Middle frontal gyrus (tissue), 1 donor: ENCODE results near the gene CSTF3.
"Not testable (repeated sequence)": the region's sequence is repeated elsewhere in the genome, so short reads cannot be mapped to it uniquely, and the experiment has no call there.

Source experiments
- DNase-seq: peaks from one replicate; pipeline ENCODE4 v3.0.0-alpha.2; 2015; ENCODE audit warnings: low spot score; ENCODE audit errors: extremely low spot score

Gene CSTF3

DNA sequence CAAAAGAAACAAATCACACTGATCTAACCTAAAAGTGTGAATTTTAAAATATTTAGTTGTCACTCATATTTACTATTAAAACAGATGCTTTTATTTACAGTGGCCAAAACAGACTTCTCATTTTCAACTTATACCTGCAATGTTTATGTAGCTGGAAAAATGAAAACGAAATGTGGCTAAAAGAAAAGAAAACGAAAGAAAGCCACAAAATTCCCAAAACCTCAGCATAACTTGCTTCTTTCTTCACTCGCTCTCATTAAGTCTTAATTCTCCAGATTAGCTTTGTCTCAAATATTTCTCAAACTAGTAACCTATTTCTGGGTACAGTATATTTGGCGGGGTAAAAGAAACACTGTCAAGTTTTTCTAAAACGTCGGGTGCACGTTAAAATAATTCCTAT, 693 bp downstream of the CSTF3 start:
- no peak for DNase-seq

- DNase-seq = no peak
These were observed 1.1 kb downstream of the CSTF3 start for GRCh38 chr11:33160136-33160535.

DNA sequence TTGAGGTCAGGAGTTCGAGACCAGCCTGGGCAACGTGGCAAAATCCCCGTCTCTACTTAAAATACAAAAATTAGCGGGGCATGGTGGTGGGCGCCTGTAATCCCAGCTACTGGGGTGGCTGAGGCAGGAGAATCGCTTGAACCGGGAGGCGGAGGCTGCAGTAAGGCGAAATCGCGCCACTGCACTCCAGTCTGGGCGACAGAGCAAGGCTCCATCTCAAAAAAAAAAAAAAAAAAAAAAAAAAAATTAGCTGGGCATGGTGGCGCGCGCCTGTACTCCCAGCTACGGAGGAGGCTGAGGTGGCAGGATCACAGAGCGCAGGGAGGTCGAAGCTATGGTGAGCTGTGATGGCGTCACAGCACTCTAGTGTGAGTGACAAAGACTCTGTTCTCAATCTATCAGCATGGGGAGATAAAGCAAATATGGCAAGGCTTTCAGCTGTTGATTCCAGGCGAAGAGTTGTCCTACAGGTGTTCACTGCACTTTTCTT, 1.9 kb downstream of the CSTF3 start:
- DNase-seq = not testable (repeated sequence)

GRCh38 chr11:33158596-33159275, 2.5 kb downstream of the CSTF3 start:
- DNase-seq = no peak

DNA sequence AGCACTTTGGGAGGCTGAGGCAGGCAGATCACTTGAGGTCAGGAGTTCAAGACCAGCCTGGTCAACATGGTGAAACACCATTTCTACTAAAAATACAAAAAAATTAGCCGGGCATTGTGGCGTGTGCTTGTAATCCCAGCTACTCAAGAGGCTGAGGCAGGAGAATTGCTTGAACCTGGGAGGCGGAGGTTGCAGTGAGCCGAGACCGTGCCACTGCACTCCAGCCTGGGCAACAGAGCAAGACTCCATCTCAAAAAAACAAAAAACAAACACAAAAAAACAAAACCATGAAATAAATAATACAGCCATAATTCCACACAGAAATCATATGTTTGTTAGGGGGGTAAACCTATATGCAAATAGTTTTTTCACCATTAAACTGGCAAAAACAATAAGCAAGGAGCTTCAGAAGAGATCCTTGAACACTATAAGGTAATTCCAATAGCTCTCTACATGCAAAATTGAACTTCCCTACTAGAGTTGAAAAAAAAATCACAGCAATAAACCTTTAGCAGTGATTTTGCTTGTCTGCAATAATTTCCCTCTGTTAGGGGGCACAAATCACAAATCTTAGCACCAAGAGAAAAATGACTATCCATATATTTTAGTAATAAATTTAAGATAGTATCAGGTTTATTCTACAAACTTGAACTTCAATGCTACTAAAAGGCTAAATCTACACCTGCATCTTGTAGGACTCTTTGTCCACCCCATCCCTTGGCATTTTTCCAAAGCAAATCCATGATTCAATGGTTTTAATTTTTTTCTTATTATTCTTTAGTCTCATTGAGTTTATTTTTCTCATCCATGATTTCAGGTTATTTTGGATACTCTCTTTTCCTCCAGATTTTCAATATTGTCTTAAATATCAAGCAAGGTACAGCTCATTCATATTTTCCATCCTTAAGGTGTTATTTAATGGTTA, 3.9 kb downstream of the CSTF3 start:
- no peak for DNase-seq

- DNase-seq = no peak
These were observed 9.9 kb downstream of the CSTF3 start for GRCh38 chr11:33151399-33151798.

GRCh38 chr11:33147559-33147958, 13.7 kb downstream of the CSTF3 start:
- DNase-seq = no peak

DNA sequence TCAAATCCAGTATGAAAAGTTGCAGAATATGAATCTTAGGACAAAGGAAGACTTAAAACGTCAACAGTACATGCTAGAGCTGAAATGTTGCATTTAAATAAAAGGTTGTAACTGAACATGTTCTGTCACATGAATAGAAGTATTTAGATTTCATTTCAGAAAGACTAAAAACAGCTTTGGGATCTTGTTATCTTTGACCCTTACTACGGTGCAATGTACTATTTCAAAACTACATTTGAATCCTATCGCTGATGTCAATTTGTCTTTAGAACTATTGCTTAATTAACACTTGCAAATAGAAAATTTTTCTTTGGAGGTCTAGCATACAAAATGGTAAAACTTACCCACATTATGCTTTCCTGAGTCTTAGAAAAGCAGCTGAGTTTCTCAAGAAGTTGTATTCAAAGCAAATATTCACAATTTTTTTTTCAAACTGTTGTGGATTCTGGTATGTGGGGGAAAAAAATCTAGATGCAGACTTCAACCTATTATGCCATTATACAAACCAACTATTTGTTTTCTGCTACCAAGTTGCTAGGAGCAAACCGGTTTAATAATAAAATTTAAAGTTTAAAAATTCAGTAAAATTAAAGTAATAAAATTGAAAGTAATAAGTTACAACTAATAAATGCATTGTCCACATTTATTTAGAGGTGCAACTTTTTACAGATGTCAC, 25.4 kb downstream of the CSTF3 start:
- no peak for DNase-seq

- DNase-seq = no peak
These were observed 26.1 kb downstream of the CSTF3 start for GRCh38 chr11:33135216-33135615.

DNA sequence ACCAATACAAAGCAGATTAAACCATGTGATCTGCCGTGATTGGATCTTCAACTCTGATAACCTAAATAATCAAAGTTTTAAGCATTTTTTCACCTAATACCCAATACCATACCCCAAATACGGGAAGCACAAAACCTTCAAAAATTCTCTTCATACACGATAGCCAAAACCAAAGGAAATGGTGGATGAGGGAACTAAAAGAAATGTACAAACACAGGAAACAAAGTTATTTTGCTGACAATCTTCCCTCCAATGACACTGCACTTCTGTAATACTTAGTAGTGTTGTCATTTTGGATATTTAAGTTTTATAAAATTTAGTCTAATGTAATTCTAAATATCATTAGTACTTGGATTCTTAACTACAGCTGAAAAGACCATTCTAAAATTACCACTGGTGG, 27.0 kb downstream of the CSTF3 start:
- no peak for DNase-seq

GRCh38 chr11:33133761-33134160, 27.5 kb downstream of the CSTF3 start:
- DNase-seq = no peak

GRCh38 chr11:33132510-33132909, 28.8 kb downstream of the CSTF3 start:
- DNase-seq = no peak

GRCh38 chr11:33128739-33129138, 32.5 kb downstream of the CSTF3 start:
- DNase-seq = no peak

- DNase-seq = no peak
These were observed 35.7 kb downstream of the CSTF3 start for GRCh38 chr11:33125611-33126010.

- no peak for DNase-seq
These were observed 36.3 kb downstream of the CSTF3 start for GRCh38 chr11:33125025-33125424.

DNA sequence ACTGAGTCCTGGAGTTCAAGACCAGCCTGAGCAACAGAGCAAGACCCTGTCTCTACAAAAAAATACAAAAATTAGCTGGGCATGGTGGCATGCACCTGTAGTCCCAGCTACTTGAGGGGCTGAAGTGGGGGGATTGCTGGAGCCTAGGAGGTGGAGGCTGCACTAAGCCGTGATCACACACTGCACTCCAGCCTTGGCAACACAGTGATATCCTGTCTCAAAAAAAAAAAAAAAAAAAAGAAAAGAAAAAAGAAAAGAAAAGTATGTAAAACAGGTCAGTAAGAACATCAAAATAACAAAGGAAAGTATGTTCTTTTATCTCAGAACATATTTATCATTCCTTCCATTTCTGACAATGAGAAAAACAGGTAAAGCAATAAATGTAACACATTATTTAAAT, 38.6 kb downstream of the CSTF3 start:
- DNase-seq = not testable (repeated sequence)

GRCh38 chr11:33116535-33116934, 44.7 kb downstream of the CSTF3 start:
- DNase-seq = no peak

DNA sequence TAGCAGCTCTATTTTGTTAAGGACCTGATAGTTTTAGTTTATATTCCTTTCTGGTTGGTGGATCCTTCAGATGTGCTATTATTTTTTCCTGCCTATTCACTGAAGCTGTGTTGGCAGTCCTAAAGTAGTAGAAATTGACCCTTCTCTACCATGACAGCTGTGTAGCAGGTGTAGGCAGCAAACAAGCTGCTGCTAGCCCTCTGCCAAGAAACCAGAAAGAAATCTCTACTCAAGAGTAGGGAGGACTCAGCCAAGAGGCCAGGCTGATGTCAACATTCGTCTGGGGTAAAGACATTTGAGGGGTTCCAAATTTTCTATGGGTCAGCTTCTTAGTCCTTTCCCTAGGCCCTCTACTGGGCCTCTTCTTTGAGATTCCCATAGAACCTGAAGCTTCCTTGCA, 51.2 kb downstream of the CSTF3 start:
- DNase-seq = no peak

GRCh38 chr11:33109294-33109895, 51.9 kb downstream of the CSTF3 start:
- DNase-seq = no peak

GRCh38 chr11:33103836-33104235, 57.4 kb downstream of the CSTF3 start:
- DNase-seq = no peak

GRCh38 chr11:33094157-33094556, 67.1 kb downstream of the CSTF3 start:
- no peak for DNase-seq

- DNase-seq = no peak
These were observed 71.5 kb downstream of the CSTF3 start for GRCh38 chr11:33089776-33090175.
